Measurements from ENCODE around the gene ABCA4.

- TF ChIP-seq CTCF (IDR thresholded peaks at IDR 0.05), result no peak
- TF ChIP-seq EP300 (IDR thresholded peaks at IDR 0.05), result no peak
- no peak for TF ChIP-seq POLR2AphosphoS5 (IDR thresholded peaks at IDR 0.05)
Measured at GRCh38 chr1:93979040-93979717, 141.8 kb downstream of the ABCA4 start.

All from esophagus muscularis mucosa (tissue), 4 donors.